K562 (cell line): Measurements from ENCODE around the gene GABPB2. TPM values are rescaled to one million over a fixed set of nuclear protein-coding genes. Genes with fewer than 3 reads are reported as not detected.
A peak's percentile ranks its signal among the peaks of the same experiment; 100 is the strongest.

ENCODE experiments used
- ARNT ChIP-seq, 2 experiments: fragments of 450-650 bp; IDR thresholded peaks; 2 replicates each; pipeline ENCODE4 v1.6.1; 2016; ENCODE audit warnings: mild to moderate bottlenecking in 1 of 2
- CREBBP ChIP-seq: IDR thresholded peaks from one replicate; pipeline ENCODE4 v1.6.1; 2012; ENCODE audit warnings: low read depth, mild to moderate bottlenecking, control low read depth, inconsistent platforms, low read length
- ILF3 ChIP-seq: fragments of 450-650 bp; IDR thresholded peaks from 2 replicates; pipeline ENCODE4 v1.6.1; 2018; ENCODE audit warnings: antibody characterized with exemption, mild to moderate bottlenecking, moderate library complexity, borderline replicate concordance
- NR2C1 ChIP-seq, 2 experiments: fragments of 450-650 bp; IDR thresholded peaks; 2 replicates each; pipeline ENCODE4 v1.6.1; 2017; ENCODE audit warnings: mild to moderate bottlenecking in 2 of 2, antibody characterized with exemption in 1 of 2, inconsistent platforms in 1 of 2, missing compliant biosample characterization in 1 of 2, missing genetic modification characterization in 1 of 2
- SMAD4 ChIP-seq: fragments of 250-450 bp; sonication (Bioruptor Pico); conservative IDR thresholded peaks from 2 replicates; pipeline ENCODE4 v1.8.0; 2021; ENCODE audit warnings: inconsistent platforms, mild to moderate bottlenecking, moderate library complexity
- SRSF3 ChIP-seq: fragments of 200-400 bp; formaldehyde crosslinking; IDR thresholded peaks from 2 replicates; pipeline ENCODE4 v1.6.1; 2016; ENCODE audit warnings: mild to moderate bottlenecking, low read length, moderate library complexity; ENCODE audit not compliant: insufficient read depth
- STAT5B ChIP-seq: fragments of 250-450 bp; sonication (Bioruptor Pico); IDR thresholded peaks from 2 replicates; pipeline ENCODE4 v1.8.0; 2021; ENCODE audit warnings: mild to moderate bottlenecking, inconsistent platforms
- TEAD4 ChIP-seq, 2 experiments: sonication (generic) in 1 of 2; formaldehyde crosslinking in 1 of 2; IDR thresholded peaks; 2 replicates each; pipeline versions ENCODE4 v1.6.1 to v1.8.0; 2012 to 2022; ENCODE audit warnings: borderline replicate concordance in 1 of 2, inconsistent platforms in 1 of 2, low read length in 1 of 2, mild to moderate bottlenecking in 1 of 2, missing genetic modification reagents in 1 of 2
- ZC3H11A ChIP-seq: IDR thresholded peaks from 2 replicates; pipeline ENCODE4 v1.6.1; 2012; ENCODE audit warnings: low read depth, low read length, improper control_type of control experiment
- ZNF133 ChIP-seq: fragments of 250-450 bp; sonication (Bioruptor Pico); IDR thresholded peaks from 2 replicates; pipeline ENCODE4 v1.4.0; 2020; ENCODE audit warnings: mild to moderate bottlenecking
- ZNF347 ChIP-seq: fragments of 450-650 bp; formaldehyde crosslinking; IDR thresholded peaks from 2 replicates; pipeline ENCODE4 v1.4.0; 2020; ENCODE audit warnings: low read depth, mild to moderate bottlenecking, moderate library complexity
- ZNF609 ChIP-seq: sonication (generic); formaldehyde crosslinking; IDR thresholded peaks from 2 replicates; pipeline ENCODE4 v1.8.1; 2023; ENCODE audit warnings: missing genetic modification reagents, mild to moderate bottlenecking, borderline replicate concordance
- ZNF696 ChIP-seq: fragments of 250-450 bp; sonication (Bioruptor Pico); conservative IDR thresholded peaks from 2 replicates; pipeline ENCODE4 v1.4.0; 2020; ENCODE audit warnings: mild to moderate bottlenecking, moderate library complexity
- polyA plus RNA-seq, 8 experiments: library from polyadenylated mRNA; depleted of rRNA in 4 of 8; stranded (reverse) in 5 of 8; unstranded in 3 of 8; fragments of >200 nt; fragmentation: Nextera tagmentation in 2 of 8; fragmentation: Illumina TruSeq in 1 of 8; extraction: Ambion mirVana in 2 of 8; extraction: Trizol in 1 of 8; gene quantifications; 2 replicates each; pipeline versions ENCODE4 v1.2.1 to v1.2.3, GENCODE V29; 2011 to 2014; ENCODE audit warnings: inconsistent platforms in 1 of 8, missing spikeins in 1 of 8
- total RNA-seq, 7 experiments: library from RNA; depleted of rRNA in 6 of 7; stranded (reverse); fragments of >200 nt in 6 of 7; fragmentation: Illumina TruSeq in 2 of 7; extraction: Trizol in 2 of 7; gene quantifications; 2 replicates each; pipeline versions ENCODE4 v1.2.1 to v1.2.3, GENCODE V29; 2011 to 2021; ENCODE audit warnings: low replicate concordance in 1 of 7
- TF ChIP-seq, protein P1 (sequence below): fragments of 450-650 bp; IDR thresholded peaks from 2 replicates; pipeline ENCODE4 v1.6.1; 2014; ENCODE audit warnings: low read depth, mild to moderate bottlenecking, moderate library complexity, borderline replicate concordance
- TF ChIP-seq, protein P2 (sequence below): fragments of 250-450 bp; sonication (Bioruptor Pico); IDR thresholded peaks from 2 replicates; pipeline ENCODE4 v1.9.0; 2021; ENCODE audit warnings: mild to moderate bottlenecking
- TF ChIP-seq, protein P3 (sequence below): fragments of 450-650 bp; formaldehyde crosslinking; IDR thresholded peaks from 2 replicates; pipeline ENCODE4 v1.4.0; 2022; ENCODE audit warnings: missing genetic modification characterization

Gene GABPB2
- total and polyA plus RNA-seq, 9 of the 15 experiments (the other 6 are each of a cell fraction or from before 2014, with no cell fraction given), result 2.2 to 13.3 (median 6.1) TPM

DNA sequence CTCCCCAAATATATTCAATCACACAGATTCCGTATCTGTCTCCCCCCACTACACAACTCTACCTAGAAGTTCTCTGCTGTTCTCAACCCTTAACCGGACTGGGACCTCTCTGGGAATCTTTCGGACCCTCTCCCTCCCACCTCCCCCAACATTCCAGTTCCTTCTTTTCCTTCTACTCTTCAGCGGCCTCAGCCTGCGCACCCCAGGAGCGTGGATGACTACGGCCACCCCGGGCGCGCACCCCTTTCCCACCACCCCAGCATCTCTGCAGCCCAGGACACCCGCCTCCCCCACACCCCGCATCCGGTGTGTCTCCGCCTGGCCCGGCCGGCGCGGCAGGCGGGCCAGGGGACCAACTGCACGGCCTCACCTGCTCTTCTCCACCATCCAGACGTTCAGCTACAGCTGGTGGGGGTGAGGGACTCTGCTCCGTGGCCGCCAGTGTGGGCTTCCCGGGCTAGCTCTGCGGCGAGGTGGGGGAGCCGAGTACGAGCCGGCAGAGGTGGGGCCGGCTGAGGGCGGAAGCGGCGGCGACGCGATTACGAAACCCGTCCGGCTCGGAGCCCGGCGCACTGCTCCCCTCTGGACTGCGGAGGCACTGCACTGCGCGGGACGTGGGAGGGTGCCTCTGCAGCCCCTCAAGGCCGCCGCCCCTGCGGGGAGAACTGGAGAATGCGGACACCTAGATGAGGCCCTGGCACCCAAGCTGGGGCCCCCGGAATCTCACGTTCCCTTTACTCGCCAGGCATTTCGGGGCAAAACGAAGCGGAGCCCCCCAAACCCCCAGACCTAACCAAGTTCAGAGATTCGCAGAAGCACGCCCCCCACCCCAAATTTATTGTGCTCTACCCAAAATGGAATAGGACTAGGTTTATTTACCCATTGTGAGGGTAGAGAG is 11.2 kb upstream of the GABPB2 start, which contains the start of gene CDC42SE1 (continued):
- TF ChIP-seq CREBBP, result no peak
- TF ChIP-seq, protein P1, sequence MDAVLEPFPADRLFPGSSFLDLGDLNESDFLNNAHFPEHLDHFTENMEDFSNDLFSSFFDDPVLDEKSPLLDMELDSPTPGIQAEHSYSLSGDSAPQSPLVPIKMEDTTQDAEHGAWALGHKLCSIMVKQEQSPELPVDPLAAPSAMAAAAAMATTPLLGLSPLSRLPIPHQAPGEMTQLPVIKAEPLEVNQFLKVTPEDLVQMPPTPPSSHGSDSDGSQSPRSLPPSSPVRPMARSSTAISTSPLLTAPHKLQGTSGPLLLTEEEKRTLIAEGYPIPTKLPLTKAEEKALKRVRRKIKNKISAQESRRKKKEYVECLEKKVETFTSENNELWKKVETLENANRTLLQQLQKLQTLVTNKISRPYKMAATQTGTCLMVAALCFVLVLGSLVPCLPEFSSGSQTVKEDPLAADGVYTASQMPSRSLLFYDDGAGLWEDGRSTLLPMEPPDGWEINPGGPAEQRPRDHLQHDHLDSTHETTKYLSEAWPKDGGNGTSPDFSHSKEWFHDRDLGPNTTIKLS, result peak; percentile 49; the same call in 1 of the 2 replicates
- TF ChIP-seq ARNT (IDR thresholded peaks at IDR 0.05), result no peak
- no peak for TF ChIP-seq ZNF696 (CRISPR knock-in tag)
- TF ChIP-seq SMAD4 (CRISPR knock-in tag), result peak; percentile 100
- TF ChIP-seq STAT5B (CRISPR knock-in tag), result no peak
- TF ChIP-seq ZNF347 (CRISPR knock-in tag), result no peak
- TF ChIP-seq ZNF609, result peak; percentile 43; the same call in 1 of the 2 replicates
- no peak for TF ChIP-seq ZC3H11A
- TF ChIP-seq, protein P2, sequence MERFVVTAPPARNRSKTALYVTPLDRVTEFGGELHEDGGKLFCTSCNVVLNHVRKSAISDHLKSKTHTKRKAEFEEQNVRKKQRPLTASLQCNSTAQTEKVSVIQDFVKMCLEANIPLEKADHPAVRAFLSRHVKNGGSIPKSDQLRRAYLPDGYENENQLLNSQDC, result no peak
- TF ChIP-seq SRSF3, result 0 out of 2 replicates have a peak, but pooled peaks have one; percentile 64
- TF ChIP-seq NR2C1 (IDR thresholded peaks at IDR 0.05), result no peak
- TF ChIP-seq NR2C1 (tag; IDR thresholded peaks at IDR 0.05), result no peak
- TF ChIP-seq TEAD4 (IDR thresholded peaks at IDR 0.05; ENCODE audit: low read length), result no peak
- TF ChIP-seq TEAD4 (CRISPR knock-in tag; IDR thresholded peaks at IDR 0.05; ENCODE audit: borderline replicate concordance), result no peak
- TF ChIP-seq, protein P3, sequence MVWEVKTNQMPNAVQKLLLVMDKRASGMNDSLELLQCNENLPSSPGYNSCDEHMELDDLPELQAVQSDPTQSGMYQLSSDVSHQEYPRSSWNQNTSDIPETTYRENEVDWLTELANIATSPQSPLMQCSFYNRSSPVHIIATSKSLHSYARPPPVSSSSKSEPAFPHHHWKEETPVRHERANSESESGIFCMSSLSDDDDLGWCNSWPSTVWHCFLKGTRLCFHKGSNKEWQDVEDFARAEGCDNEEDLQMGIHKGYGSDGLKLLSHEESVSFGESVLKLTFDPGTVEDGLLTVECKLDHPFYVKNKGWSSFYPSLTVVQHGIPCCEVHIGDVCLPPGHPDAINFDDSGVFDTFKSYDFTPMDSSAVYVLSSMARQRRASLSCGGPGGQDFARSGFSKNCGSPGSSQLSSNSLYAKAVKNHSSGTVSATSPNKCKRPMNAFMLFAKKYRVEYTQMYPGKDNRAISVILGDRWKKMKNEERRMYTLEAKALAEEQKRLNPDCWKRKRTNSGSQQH (CRISPR knock-in tag), result peak; percentile 72; the same call in 1 of the 2 replicates
- TF ChIP-seq ILF3, result no peak
- TF ChIP-seq ZNF133 (CRISPR knock-in tag), result no peak
